ENCODE measurements around the gene UBXN10.

UBXN10 gene

DNA sequence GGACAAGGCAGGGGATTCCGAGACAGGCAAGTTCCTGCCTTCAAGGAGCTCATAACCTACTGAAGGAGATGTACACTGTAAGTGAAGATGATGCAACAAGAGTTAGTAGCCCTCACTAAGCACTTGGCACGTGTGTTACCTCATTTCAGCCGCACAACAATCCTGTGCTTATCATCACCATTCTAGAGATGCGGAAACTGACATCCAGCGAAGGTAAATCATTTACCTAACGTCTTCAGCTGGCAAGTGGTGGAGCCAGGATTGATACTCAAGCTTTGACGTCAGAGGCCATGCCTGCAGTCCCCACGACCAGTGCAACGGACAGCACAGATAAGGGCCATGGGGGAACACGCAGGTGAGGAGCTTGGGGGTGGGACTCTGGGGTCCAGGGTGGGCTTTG lies 2.9 kb upstream of the UBXN10 start:
- DNase-seq (no peak), ATAC-seq (no peak)

DNA sequence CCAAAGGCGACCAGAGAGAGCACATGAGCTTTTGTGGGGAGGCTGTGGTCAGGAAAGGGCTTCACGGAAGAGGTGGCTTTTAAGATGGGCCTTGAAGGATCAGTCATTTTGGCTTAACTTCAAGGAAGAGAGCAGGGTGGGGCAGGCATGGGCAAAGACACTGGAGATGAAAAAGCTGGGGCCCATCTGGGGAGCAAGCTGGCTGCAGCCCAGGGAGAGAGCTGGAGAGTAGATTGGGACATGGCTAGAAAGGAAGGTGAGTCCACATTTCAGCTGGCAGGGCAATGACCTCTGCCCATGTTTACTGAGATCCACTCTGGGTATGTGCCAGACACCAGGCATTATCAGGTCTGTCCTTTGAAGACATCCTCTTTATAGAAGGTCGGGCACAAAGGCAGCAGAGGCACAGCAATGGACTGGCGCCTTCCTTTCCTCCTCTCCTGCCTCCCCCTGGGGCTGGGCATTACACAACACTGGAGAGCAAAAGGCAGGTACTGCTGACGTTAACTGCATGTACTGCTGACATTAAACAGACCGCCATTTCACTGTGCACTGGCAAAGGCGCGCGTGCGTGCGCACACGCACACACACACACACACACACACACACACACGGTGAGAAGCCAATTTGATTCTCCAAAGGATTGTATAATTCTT lies 2.2 kb upstream of the UBXN10 start:
- ATAC-seq, result no peak
- no peak for DNase-seq

DNA sequence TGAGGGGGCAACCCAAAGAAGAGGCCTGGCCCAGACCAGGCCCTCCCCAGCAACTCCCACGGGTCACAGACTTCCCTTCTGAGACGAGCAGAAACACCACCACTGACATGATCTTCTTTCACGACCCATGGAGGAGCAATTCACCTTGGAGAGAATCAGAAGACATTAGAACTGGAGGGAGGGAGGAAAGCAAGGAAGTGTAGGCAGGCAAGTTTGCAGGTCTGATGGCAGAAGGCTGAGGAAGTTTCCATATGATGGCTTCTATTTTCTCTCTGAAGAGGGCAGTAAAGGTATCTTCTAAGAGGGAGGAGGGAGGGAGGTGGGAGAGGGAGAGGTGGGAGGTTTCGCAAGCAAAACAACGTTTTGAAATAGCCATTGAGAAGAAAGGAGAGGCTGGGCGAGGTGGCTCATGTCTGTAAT lies 1.4 kb upstream of the UBXN10 start:
- ATAC-seq (no peak), DNase-seq (no peak)

DNA sequence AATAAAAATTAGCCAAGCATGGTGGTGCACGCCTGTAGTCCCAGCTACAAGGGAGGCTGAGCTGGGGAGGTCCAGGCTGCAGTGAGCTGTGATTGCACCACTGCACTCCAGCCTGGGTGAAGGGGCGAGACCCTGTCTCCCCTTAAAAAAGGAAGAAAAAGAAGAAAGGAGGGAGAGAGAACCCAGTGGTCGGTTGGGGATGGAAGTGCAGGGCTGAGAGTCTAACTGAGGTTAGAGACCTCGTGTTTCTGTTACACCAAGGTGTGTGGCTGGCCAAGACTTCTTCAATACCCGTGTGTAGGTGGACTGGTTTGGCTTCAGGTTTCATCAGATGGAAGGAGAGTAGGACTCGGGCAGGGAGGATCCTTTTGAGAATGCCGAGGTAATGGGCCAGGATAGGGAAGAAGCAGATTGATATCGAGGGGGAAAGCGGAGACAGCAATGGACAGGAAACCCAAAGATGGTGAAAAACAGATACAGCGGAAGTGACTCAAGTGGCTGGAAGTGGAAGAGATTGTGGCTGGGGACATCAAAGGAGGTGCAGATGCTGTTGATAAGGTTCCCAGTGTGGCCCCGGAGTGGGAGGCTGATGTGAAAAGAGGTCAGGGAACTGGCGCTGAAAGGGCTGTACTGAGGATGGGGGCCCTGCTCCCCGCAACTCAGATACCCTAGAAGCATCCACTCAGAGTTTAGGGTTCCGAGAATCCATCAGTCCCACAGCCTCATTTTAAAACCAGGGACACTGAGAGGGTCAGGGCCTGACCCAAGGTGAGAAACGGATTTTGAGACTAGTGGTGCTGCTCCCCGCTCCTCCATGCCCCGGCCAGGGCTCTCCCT lies 681 bp upstream of the UBXN10 start:
- peak; percentile 69 for ATAC-seq
- DNase-seq, result peak; percentile 77

DNA sequence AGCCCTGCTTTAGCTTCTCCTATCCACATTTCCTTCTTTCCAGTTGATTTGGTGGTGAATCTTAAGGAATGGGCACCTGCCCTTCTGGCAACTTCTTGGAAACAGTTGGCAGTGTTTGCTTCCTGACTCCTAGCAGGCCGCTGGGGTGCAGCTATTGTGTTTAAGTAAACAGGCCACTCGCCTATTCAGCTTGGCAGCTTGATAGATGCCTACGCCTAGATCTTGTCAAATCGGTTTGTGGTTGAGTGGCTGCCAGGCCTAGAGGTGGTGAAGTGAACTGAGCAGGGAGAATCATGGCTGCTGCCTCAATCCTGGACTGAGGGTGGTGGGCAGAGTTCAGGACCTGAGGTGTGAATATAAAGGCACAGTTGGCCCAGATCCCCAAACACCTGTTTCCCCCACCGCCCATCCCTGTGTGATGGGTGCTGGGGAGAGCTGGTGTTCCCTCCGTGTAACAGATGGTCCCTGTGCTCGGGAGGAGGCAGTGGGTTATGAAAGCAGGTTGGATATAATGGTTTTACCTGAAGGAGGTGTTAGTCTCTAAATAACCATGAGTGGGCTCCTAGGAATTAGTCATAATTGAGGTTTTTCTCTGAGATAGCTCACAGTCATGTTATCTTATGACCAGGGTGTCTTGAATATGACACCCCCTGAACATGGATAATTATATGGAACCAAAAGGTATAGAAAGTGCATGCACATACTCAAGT lies 1.4 kb downstream of the UBXN10 start:
- peak; percentile 60 for ATAC-seq
- DNase-seq, result peak; percentile 51

DNA sequence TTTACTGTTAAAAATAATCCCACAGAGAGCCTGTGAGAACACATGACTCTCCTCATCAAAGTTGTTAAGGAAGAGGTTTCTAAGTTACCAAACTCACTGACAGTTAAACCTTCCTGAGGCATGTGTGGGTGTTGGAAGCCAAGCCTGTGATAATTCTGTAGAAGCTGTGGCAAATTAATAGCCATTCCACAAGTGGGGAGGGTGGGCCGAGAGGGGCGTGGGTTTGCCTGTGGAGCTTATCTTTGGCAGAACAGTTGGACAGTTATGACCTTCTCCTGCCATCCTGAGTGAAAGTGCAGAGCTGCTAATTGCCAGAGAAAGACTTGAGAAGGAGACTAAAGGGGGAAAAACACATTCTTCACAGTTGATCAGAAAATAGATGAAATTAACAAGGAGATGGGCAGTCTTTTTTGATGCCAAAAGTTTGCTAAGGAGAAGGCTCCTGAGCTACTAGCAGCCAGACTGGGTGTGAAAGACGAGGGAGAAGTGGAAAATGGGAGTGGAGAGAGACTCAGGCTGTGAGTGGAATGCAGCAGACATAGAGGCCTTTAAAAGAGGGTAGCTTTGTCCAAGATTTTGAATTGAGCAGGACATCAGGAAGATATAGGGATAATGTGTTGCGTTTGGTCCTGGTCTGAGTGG lies 2.0 kb downstream of the UBXN10 start:
- ATAC-seq (no peak), DNase-seq (no peak)

DNA sequence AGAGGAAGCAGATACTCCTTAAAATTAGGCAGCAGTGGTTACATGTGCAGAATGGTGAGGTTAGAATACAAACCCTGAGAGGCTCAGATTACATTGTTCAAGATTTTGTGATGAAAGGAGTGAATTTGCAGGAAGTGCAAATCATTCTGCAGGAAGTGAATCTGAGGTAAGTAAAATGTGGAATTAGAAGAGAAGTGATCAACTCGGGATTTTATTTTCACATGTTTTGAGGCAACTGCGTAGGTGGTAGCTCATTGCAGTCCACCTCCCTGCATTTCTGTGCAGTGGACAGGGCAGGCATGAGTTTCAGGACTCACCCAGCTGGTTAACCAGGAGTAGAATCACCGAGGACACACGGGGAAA lies 2.5 kb downstream of the UBXN10 start:
- ATAC-seq (no peak), DNase-seq (no peak)

DNA sequence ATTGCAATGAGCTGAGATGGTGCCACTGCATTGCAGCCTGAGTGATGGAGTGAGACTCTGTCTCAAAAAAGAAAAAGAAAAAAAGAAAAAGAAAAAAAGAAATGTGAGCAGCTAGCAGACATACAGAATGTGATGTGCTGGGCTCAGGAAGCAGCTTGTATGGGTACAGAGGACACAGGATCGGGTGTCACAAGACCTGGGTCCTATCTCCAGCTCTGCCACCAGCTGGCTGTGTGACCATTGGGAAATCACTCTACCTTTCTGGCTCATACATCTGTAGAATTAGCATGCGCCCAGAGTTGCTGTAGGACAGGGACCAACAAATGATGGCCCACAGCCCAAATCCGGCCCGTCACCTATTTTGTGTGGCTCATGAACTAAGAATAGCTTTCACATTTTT lies 3.8 kb downstream of the UBXN10 start:
- no peak for ATAC-seq
- DNase-seq, result no peak

DNA sequence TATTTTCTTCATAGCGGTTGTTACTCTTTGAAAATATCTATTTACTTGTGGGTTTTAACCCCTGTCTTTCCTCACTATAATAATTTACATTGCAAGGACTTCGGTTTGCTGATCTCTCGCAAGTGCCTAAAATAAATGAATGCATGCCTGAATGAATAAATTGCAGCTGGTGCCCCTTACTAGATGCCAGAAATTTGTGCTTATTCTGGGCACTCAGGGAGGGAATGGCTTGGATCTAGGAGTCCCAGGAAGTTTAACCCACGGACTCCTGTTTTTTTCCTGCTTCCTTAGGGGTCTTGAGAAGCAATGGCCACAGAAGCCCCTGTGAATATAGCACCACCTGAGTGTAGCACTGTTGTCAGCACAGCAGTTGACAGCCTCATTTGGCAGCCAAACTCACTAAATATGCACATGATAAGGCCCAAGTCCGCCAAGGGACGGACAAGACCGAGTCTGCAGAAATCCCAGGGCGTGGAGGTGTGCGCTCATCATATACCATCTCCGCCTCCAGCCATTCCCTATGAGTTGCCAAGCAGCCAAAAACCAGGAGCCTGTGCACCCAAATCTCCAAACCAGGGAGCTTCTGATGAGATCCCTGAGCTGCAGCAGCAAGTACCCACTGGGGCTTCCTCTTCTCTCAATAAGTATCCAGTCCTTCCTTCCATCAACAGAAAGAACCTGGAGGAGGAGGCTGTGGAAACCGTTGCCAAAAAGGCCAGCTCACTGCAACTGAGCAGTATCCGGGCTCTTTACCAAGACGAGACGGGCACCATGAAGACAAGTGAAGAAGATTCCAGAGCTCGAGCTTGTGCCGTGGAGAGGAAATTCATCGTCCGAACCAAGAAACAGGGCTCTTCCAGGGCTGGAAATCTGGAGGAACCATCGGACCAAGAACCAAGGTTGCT lies 4.6 kb downstream of the UBXN10 start:
- ATAC-seq, result no peak
- no peak for DNase-seq

DNA sequence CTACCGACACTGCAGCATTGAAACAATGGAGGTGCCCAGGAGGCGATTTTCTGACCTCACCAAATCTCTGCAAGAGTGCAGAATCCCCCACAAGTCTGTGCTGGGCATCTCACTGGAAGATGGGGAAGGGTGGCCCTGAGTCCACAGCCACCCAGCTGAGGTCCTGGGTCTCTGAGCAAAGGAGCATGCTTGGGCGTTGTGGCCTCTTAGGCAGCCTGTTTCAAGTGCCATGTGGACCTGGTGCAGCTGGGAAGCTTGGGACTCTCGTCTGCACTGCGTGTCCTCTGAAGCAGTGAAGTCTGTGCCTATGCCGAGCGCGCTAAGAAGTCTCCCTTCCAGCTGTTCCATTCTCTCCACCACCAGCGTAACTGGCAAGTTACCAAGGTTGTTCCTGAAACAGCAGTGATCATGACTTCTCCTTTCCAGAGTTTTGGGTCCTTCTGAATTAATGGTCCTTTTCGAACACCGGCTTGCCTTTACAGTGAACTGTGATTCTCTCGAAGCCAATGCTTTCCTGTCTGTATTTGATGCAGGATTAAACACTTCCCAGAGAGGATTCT lies 5.5 kb downstream of the UBXN10 start:
- no peak for ATAC-seq
- DNase-seq, result no peak

DNA sequence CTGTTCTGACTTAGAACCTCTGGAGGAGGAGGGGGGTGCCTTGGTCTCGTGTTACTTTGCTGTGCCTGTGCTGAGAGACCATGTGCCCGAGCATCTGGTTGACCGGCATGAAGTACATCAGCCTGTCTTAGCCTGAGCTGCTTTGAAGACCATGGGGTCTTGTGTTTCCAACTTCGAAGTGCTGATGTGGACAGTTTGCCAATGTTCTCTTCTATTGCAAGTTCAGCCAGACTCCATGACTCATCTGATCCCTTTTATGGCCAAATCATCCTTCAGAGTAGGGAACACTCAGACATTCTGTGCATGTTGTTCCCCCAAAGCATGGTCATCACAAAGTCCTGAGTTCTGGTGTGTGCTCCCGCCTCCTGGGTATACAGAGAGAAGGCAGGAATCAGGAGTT lies 6.5 kb downstream of the UBXN10 start:
- ATAC-seq, result no peak

DNA sequence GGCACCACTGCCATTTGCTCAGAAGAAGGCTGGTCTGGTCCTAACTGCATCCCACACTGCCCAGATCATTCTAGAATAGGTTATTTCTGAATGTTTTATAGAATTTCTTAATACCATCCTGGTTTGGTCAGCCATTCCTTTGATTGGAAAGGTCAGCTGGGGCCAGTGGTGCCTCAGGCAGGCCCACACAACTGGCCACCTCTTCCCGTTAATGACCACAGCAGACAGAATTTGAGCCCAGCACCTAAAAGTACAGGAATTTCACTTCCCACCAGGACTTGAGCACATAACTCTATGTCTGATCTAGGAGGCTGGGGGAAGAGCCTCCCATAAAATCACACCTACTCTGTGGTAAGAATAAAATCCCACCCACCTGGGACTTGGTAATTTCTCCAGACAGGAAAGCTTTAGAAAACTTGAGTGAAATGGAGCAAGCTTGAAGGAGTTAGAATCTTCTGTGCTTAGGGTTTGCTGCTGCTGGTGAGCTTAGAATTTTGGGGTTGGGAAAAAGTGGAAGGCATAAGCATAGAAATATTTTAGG lies 7.0 kb downstream of the UBXN10 start:
- no peak for DNase-seq
- ATAC-seq, result no peak

More for the DNA sequence above, 6.5 kb downstream of the UBXN10 start:
- no peak for DNase-seq

DNA sequence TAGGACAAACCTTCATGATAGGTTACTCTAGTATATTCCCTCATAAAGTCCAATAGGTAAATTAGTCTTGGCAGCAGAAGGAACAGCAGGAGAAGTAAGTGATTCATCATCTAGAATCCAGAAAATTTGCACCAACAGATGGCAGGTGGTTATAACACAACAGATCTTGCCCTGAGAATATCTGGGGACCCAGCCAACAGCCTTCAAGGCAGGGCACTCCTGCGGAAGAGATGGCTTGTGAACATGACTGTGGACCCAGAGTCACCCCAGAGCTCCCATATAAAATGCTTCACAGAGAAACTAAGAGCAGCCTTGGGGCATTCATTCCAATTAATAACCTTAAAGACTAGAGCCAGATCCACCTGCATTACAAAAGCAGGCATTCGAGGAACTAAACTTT lies 8.3 kb downstream of the UBXN10 start:
- DNase-seq, result no peak
- no peak for ATAC-seq

DNA sequence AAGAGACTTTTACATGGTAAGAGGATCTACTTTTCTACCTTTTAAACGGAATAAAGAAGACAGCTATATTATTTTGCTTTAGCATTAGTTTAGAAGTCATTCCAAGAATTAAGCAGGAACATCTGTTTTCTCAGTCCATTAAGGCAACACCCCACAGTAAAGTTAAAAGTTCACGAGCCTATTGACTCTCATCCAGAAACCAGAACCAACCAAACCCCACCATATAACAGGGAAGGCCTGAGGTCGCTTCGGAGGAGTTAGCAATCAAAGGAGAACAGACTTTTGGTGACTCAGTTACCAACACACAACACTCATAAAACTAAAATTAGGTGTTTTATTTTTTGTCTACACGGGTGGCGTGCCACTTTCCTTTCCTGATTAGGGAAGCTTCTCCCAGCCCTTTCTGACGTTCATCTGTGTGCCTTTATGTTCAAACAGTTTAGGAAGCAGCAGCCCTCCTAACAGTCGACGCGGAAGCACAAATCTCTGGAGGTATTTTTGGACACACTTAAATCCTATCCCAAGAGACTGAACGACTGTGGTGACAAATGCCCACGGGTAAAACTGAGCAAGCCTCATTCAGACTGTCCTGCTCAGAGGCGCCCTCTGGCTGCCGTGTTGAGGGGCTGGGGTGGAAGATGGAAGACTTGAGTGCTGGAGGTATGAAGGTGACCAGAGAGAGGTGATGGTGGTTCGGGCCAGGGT lies 9.0 kb downstream of the UBXN10 start:
- DNase-seq (peak; percentile 82), ATAC-seq (peak; percentile 75)

DNA sequence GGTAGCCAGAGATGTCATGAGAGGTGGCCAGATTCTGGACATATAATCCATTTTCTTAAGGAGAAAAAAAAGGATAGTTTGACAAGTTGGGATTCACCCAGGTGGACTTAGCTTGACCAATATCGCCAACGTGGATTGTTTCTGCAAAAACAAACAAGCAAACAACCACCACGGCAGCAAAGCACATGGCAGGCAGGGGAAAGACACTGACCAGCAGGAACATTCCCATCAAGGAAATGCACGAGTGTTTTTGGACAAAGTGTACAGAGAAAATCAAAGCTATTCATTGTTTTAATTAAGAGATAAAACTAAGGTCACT lies 9.5 kb downstream of the UBXN10 start:
- DNase-seq (no peak), ATAC-seq (no peak)

DNA sequence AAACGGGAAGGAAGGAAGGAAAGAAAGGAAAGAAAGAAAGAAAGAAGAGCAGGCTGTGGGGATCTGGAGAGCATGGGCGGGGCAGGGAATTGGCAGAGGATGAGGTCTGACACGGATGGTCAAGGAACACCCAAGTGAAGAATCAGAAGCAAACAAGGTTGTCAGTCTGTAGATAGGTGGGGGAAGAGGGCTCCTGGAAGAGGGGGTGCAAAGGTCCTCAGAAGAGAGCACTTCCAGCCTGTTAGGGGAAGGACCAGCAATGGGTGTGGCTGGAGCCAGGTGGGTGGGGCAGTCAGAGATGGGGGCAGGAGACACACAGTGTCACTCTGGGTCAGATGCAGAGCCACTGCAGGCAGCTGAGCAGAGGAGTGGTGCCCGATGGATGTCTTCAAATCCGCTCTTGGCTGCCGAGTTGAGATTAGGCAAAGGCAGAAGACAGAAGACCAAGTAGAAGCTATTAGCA lies 11.5 kb downstream of the UBXN10 start:
- no peak for DNase-seq
- no peak for ATAC-seq

DNA sequence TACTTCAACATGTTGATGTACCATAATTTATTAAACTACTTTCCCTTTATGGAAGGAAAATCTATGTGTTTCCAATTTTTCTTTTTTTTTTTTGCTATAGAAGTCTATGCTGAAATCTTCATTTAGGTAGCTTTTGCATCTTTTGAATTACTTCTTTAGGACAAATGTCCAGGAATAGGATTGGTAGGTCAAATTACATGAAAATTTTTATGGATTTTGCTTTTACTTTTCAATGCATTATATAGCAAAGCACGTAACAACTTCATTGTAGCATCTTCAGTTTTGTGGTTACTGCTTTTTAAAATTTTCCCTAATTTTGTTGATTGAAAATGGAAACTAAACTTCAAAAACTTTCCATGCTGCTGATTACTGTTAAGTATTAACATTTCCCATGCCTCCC lies 12.4 kb downstream of the UBXN10 start:
- DNase-seq (no peak), ATAC-seq (no peak)

DNA sequence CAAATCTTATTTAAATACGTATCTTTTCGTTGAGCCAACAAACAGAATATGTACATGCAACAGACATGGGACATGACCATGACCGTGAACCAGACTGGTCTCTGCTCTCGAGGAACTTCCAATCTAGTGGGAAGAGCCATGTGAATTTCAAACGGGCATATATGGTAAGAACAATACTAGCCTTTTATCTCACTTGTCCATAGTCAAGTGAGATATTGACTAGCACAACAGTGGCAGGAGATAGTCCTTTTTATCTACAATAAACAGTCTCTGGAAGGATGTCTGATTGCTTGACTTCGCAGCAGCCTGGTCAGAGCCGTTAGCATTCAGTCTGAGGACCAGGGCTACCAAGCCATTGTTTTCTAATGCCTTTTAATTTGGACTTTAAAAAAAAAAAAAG lies 13.0 kb downstream of the UBXN10 start:
- no peak for DNase-seq
- no peak for ATAC-seq

DNA sequence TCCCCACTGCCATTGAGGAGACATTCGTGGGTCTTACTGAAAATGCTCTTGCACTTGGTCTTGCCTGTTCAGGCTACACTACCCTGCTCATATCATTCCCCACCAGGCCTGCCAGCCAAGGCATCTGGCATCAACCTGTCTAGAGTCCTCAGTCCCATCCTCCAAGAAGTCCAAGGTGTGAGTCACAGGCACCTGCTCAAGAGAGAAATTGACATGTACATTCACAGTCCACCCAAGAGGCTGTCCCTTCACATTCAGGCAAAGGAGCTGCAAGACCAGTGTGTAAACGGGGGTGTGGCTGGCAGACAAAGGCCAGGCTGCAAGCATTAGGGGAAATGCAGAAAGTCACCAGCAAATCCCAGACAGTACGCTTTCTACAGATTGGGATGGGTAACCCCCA lies 13.5 kb downstream of the UBXN10 start:
- DNase-seq, result no peak
- no peak for ATAC-seq

DNA sequence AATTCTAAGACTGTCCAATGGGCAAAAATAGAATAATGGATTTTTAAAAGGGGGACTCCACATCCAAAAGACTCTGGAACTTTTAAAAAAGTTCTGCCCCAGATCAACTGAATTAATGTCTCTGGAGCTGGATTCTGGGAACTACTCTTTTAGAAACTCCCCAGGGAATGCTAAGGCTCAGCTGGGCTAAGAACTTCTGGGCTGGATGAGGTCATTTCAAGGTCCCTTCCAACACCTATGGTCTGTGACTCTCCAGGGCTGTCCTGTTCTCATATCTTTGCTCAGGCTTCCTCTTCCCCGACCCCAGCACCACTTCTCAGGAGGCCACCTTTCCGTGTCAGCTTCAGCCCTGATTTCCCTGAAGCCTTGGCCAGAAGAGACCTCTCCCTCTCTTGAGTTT lies 13.9 kb downstream of the UBXN10 start:
- DNase-seq (no peak), ATAC-seq (no peak)

DNA sequence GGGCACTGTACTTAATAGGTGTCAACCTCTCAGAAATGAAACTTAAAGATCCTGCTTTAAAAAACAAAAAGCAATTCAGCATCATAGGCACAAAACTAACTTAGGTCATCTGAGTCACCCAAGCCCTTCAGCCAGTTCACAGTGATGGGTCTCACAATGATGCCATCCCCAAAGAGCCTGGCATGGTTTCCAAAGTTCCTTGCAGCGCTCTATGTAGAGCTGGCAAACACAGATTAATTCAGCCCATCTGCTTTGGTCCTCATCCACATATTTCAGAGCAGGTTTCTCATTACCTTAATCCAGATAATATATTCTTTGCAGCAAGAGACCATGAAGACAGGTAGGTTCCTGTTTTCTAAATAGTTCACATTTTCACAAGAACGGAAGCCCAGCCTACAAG lies 15.1 kb downstream of the UBXN10 start:
- no peak for DNase-seq
- no peak for ATAC-seq
